HFFc6 (cell line): ENCODE data around the gene PHAF1. TPM values are rescaled to one million over a fixed set of nuclear protein-coding genes. Genes with fewer than 3 reads are reported as not detected.

ENCODE experiments used
- DNase-seq: peaks from one replicate; pipeline ENCODE4 v3.0.0-alpha.2; 2018
- H3K27ac Mint-ChIP-seq: 2 replicates; pipeline ENCODE4 v1.8.0; 2020; ENCODE audit warnings: mild to moderate bottlenecking, mixed read lengths
- H3K27me3 Mint-ChIP-seq: 2 replicates; pipeline ENCODE4 v1.8.0; 2021; ENCODE audit warnings: mild to moderate bottlenecking, moderate library complexity, mixed read lengths; ENCODE audit not compliant: insufficient read depth
- H3K36me3 Mint-ChIP-seq: 2 replicates; pipeline ENCODE4 v1.8.0; 2021; ENCODE audit warnings: low read depth, mixed read lengths
- H3K4me1 Mint-ChIP-seq: 2 replicates; pipeline ENCODE4 v1.8.0; 2020; ENCODE audit warnings: low read depth, mixed read lengths
- H3K4me3 Mint-ChIP-seq: 2 replicates; pipeline ENCODE4 v1.8.0; 2020; ENCODE audit warnings: mild to moderate bottlenecking, moderate library complexity, mixed read lengths
- H3K9me3 Mint-ChIP-seq: 2 replicates; pipeline ENCODE4 v1.8.0; 2020; ENCODE audit warnings: mild to moderate bottlenecking, mixed read lengths
- CTCF ChIP-seq: fragments of 200-600 bp; sonication (generic); IDR thresholded peaks from 2 replicates; pipeline ENCODE4 v1.5.0; 2021; ENCODE audit warnings: antibody characterized with exemption, mild to moderate bottlenecking
- total RNA-seq, 6 experiments: library from RNA; stranded (reverse); fragmentation: NEBNext Ultra II Directional; extraction: Animal tissue kit (Norgen Biotek cat#: 25700); gene quantifications; 2 replicates in 1 of 6; 3 replicates in 5 of 6; pipeline ENCODE4 v1.2.3, GENCODE V29; 2021

The PHAF1 gene
- total RNA-seq, 6 experiments from 2014 or later = 10.0 to 13.8 (median 11.8) TPM

GRCh38 chr16:67137605-67138004 is 27.9 kb downstream of the PHAF1 start:
- Mint-ChIP-seq H3K9me3 (no peaks in the 10 kb centered on the region), H3K4me1 (no peaks in the 10 kb centered on the region), H3K27me3 (no peaks in the 10 kb centered on the region; the same call in 1 of the 2 replicates), H3K27ac (no peak overlapping the region), H3K36me3 (peaks cover 24% of the 10 kb centered on the region), H3K4me3 (no peak overlapping the region)
- TF ChIP-seq CTCF = no peak
- no peak for DNase-seq

GRCh38 chr16:67141391-67141790 is 31.6 kb downstream of the PHAF1 start:
- no peaks in the 10 kb centered on the region for H3K4me1 Mint-ChIP-seq
- H3K4me3 Mint-ChIP-seq = no peak overlapping the region
- H3K27ac Mint-ChIP-seq = no peak overlapping the region
- TF ChIP-seq CTCF = no peak
- DNase-seq = no peak
- H3K27me3 Mint-ChIP-seq = peaks cover 2% of the 10 kb centered on the region
- H3K9me3 Mint-ChIP-seq = no peaks in the 10 kb centered on the region
- H3K36me3 Mint-ChIP-seq = peaks cover 20% of the 10 kb centered on the region

- Mint-ChIP-seq H3K36me3 (peaks cover 20% of the 10 kb centered on the region), H3K27ac (no peak overlapping the region), H3K27me3 (peaks cover 2% of the 10 kb centered on the region), H3K9me3 (no peaks in the 10 kb centered on the region), H3K4me3 (no peak overlapping the region), H3K4me1 (no peaks in the 10 kb centered on the region)
- TF ChIP-seq CTCF = no peak
- no peak for DNase-seq
Observed at GRCh38 chr16:67142342-67142741, 32.6 kb downstream of the PHAF1 start.

- Mint-ChIP-seq H3K9me3 (no peaks in the 10 kb centered on the region), H3K4me3 (no peak overlapping the region), H3K27ac (no peak overlapping the region), H3K27me3 (peaks cover 5% of the 10 kb centered on the region), H3K36me3 (peaks cover 28% of the 10 kb centered on the region), H3K4me1 (peaks cover 13% of the 10 kb centered on the region)
- TF ChIP-seq CTCF = no peak
- DNase-seq = no peak
Observed at GRCh38 chr16:67144943-67145342, 35.2 kb downstream of the PHAF1 start.

GRCh38 chr16:67145746-67146145 is 36.0 kb downstream of the PHAF1 start:
- no peak overlapping the region for H3K4me3 Mint-ChIP-seq
- peak overlapping the region; percentile 28 for H3K27ac Mint-ChIP-seq
- peaks cover 5% of the 10 kb centered on the region for H3K27me3 Mint-ChIP-seq
- peaks cover 23% of the 10 kb centered on the region for H3K36me3 Mint-ChIP-seq
- H3K9me3 Mint-ChIP-seq = no peaks in the 10 kb centered on the region
- DNase-seq = no peak
- H3K4me1 Mint-ChIP-seq = peaks cover 13% of the 10 kb centered on the region
- TF ChIP-seq CTCF = no peak
